CD4-positive, alpha-beta T cell (primary cell): ENCODE measurements around the gene PDE9A. TPM values are rescaled to one million over a fixed set of nuclear protein-coding genes. Genes with fewer than 3 reads are reported as not detected.
A peak's percentile ranks its signal among the peaks of the same experiment; 100 is the strongest.

ENCODE experiments used
- ATAC-seq: fragments of 200-7000 bp; cut with Tn5 transposase; one replicate; pipeline ENCODE4 v1.10.0; 2022; ENCODE audit warnings: mild to moderate bottlenecking; ENCODE audit not compliant: poor library complexity
- CTCF ChIA-PET: fragments of 350-600 bp; sonication (Branson Sonifier 250); formaldehyde crosslinking; loops from one replicate; lab custom pipeline; 2021; ENCODE audit warnings: antibody characterized with exemption, inconsistent platforms; lab: Charles Lee
- POLR2A ChIA-PET: fragments of 350-600 bp; sonication (Branson Sonifier 250); formaldehyde crosslinking; loops from one replicate; lab custom pipeline; 2021; ENCODE audit warnings: antibody characterized with exemption, inconsistent platforms; lab: Charles Lee
- DNase-seq, 14 experiments: peaks; one replicate each; pipeline ENCODE4 v3.0.0-alpha.2; 2013 to 2020; ENCODE audit warnings: mixed read lengths in 2 of 14
- H3K27ac ChIP-seq, 2 donors: one replicate each; pipeline versions ENCODE4 v1.5.1 to v1.7.0; 2013; ENCODE audit warnings: low read length in 2 of 2, low read depth in 1 of 2, mild to moderate bottlenecking in 1 of 2
- H3K27me3 ChIP-seq, 2 experiments: 1 replicate in 1 of 2; 2 replicates in 1 of 2; pipeline versions ENCODE4 v1.6.1 to v1.7.0; 2013; ENCODE audit warnings: low read length in 2 of 2, control low read depth in 1 of 2, mild to moderate bottlenecking in 1 of 2, moderate library complexity in 1 of 2; ENCODE audit not compliant: insufficient read depth in 2 of 2, control insufficient read depth in 1 of 2
- H3K36me3 ChIP-seq: one replicate; pipeline ENCODE4 v1.6.1; 2013; ENCODE audit warnings: low read length, control low read depth; ENCODE audit not compliant: insufficient read depth
- H3K4me1 ChIP-seq: one replicate; pipeline ENCODE4 v1.6.1; 2013; ENCODE audit warnings: low read length, control low read depth; ENCODE audit not compliant: insufficient read depth
- H3K4me3 ChIP-seq: one replicate; pipeline ENCODE4 v1.5.1; 2013; ENCODE audit warnings: mild to moderate bottlenecking, low read length, moderate library complexity
- H3K9me3 ChIP-seq, 2 experiments: 1 replicate in 1 of 2; 2 replicates in 1 of 2; pipeline versions ENCODE4 v1.6.1 to v1.7.0; 2013; ENCODE audit warnings: low read length in 2 of 2, mild to moderate bottlenecking in 2 of 2, control low read depth in 1 of 2, moderate library complexity in 1 of 2; ENCODE audit not compliant: control insufficient read depth in 1 of 2, insufficient read depth in 1 of 2
- H3K27ac Mint-ChIP-seq: one replicate; pipeline ENCODE4 v1.8.0; 2020; ENCODE audit warnings: mixed read lengths
- H3K27me3 Mint-ChIP-seq: one replicate; pipeline ENCODE4 v1.8.0; 2021; ENCODE audit warnings: mixed read lengths
- H3K36me3 Mint-ChIP-seq: one replicate; pipeline ENCODE4 v1.8.0; 2021; ENCODE audit warnings: low read depth, mixed read lengths
- H3K4me1 Mint-ChIP-seq: one replicate; pipeline ENCODE4 v1.8.0; 2021; ENCODE audit warnings: low read depth, mixed read lengths
- H3K4me3 Mint-ChIP-seq: one replicate; pipeline ENCODE4 v1.8.0; 2020; ENCODE audit warnings: mild to moderate bottlenecking, mixed read lengths
- H3K9me3 Mint-ChIP-seq: one replicate; pipeline ENCODE4 v1.8.0; 2020; ENCODE audit warnings: mixed read lengths
- CTCF ChIP-seq: fragments of 200-600 bp; IDR thresholded peaks from one replicate; pipeline ENCODE4 v1.8.0; 2022; ENCODE audit warnings: antibody characterized with exemption, mild to moderate bottlenecking
- intact Hi-C, 2 experiments: fragments of 100-400 bp; cut with DNase I in 1 of 2; cut with micrococcal nuclease in 1 of 2; formaldehyde crosslinking; loops; one replicate each; pipeline versions ENCODE4 v1.15.1 to v1.9.0; 2023 to 2025; cut with DNase I, micrococcal nuclease
- total RNA-seq, 174 experiments: library from RNA in 2 of 174; stranded (reverse) in 2 of 174; gene quantifications; one replicate each; pipeline ENCODE4 v1.2.3 and lab custom pipeline; 2021 to 2026

The PDE9A gene
- total RNA-seq, 2 experiments from 2014 or later = 12.6 to 13.2 TPM

- H3K27me3 ChIP-seq = no peaks in the 10 kb centered on the region
- Mint-ChIP-seq H3K27ac (no peak overlapping the region), H3K36me3 (peaks cover 4% of the 10 kb centered on the region), H3K9me3 (no peaks in the 10 kb centered on the region), H3K27me3 (no peaks in the 10 kb centered on the region), H3K4me3 (no peak overlapping the region), H3K4me1 (peaks cover 26% of the 10 kb centered on the region)
- TF ChIP-seq CTCF = no peak
- no peak for ATAC-seq
- H3K9me3 ChIP-seq = no peaks in the 10 kb centered on the region
- H3K36me3 ChIP-seq = no peaks in the 10 kb centered on the region
- intact Hi-C loops = no loop called here
- no peak overlapping the region for H3K4me3 ChIP-seq
- peaks cover 26% of the 10 kb centered on the region for H3K4me1 ChIP-seq
- ChIA-PET POLR2A (no interaction called here), CTCF (no interaction called here)
- no peak for DNase-seq
- no peak overlapping the region for H3K27ac ChIP-seq
Observed at GRCh38 chr21:42676808-42677207, 23.4 kb downstream of the PDE9A start.

GRCh38 chr21:42677339-42678321, 24.2 kb downstream of the PDE9A start:
- peaks cover 4% of the 10 kb centered on the region for H3K36me3 Mint-ChIP-seq
- no peaks in the 10 kb centered on the region for H3K9me3 ChIP-seq
- peaks cover 33% of the 10 kb centered on the region for H3K4me1 ChIP-seq
- no peak overlapping the region for H3K4me3 Mint-ChIP-seq
- ATAC-seq = no peak
- peak overlapping the region; percentile 11 for H3K27ac Mint-ChIP-seq
- DNase-seq = no peak
- intact Hi-C loops = no loop called here
- TF ChIP-seq CTCF = no peak
- ChIA-PET POLR2A (no interaction called here), CTCF (no interaction called here)
- H3K27me3 ChIP-seq = no peaks in the 10 kb centered on the region
- H3K36me3 ChIP-seq = no peaks in the 10 kb centered on the region
- no peaks in the 10 kb centered on the region for H3K27me3 Mint-ChIP-seq
- H3K4me1 Mint-ChIP-seq = peaks cover 34% of the 10 kb centered on the region
- H3K4me3 ChIP-seq = no peak overlapping the region
- no peaks in the 10 kb centered on the region for H3K9me3 Mint-ChIP-seq
- no peak overlapping the region for H3K27ac ChIP-seq

- ATAC-seq (no peak), DNase-seq (no peak)
- TF ChIP-seq CTCF = no peak
- no peak overlapping the region for H3K27ac Mint-ChIP-seq
- H3K4me1 Mint-ChIP-seq = peaks cover 46% of the 10 kb centered on the region
- peak overlapping the region; percentile 38 for H3K4me3 Mint-ChIP-seq
- no peak overlapping the region for H3K27ac ChIP-seq
- no peaks in the 10 kb centered on the region for H3K9me3 Mint-ChIP-seq
- no peaks in the 10 kb centered on the region for H3K27me3 Mint-ChIP-seq
- intact Hi-C loops = no loop called here
- H3K27me3 ChIP-seq = no peaks in the 10 kb centered on the region
- H3K9me3 ChIP-seq = no peaks in the 10 kb centered on the region
- ChIA-PET POLR2A (no interaction called here), CTCF (no interaction called here)
- no peak overlapping the region for H3K4me3 ChIP-seq
- no peaks in the 10 kb centered on the region for H3K36me3 ChIP-seq
- peaks cover 44% of the 10 kb centered on the region for H3K4me1 ChIP-seq
- peaks cover 4% of the 10 kb centered on the region for H3K36me3 Mint-ChIP-seq
Observed at GRCh38 chr21:42678618-42679295, 25.3 kb downstream of the PDE9A start.
